Breast epithelium (tissue), 4 donors: Measurements from ENCODE around the gene ANLN. TPM values are rescaled to one million over a fixed set of nuclear protein-coding genes. Genes with fewer than 3 reads are reported as not detected.

Source experiments
- DNase-seq, 2 donors: peaks; one replicate each; pipeline ENCODE4 v3.0.0-alpha.2; 2019; ENCODE audit warnings: low spot score in 2 of 2
- H3K27ac ChIP-seq, 2 donors: fragments of 200-600 bp; sonication (generic) in 1 of 2; one replicate each; pipeline ENCODE4 v1.5.1; 2016 to 2019; ENCODE audit warnings: mild to moderate bottlenecking in 1 of 2
- H3K27me3 ChIP-seq, 2 donors: fragments of 200-600 bp; sonication (generic) in 1 of 2; one replicate each; pipeline versions ENCODE4 v1.5.1 to v1.6.0; 2017 to 2019; ENCODE audit warnings: control low read depth in 1 of 2, mild to moderate bottlenecking in 1 of 2
- H3K36me3 ChIP-seq: fragments of 200-600 bp; one replicate; pipeline ENCODE4 v1.5.1; 2019
- H3K4me1 ChIP-seq, 2 donors: fragments of 200-600 bp; sonication (generic); one replicate each; pipeline ENCODE4 v1.5.1; 2016 to 2019; ENCODE audit warnings: control low read depth in 1 of 2
- H3K4me3 ChIP-seq, 3 donors: fragments of 200-600 bp; sonication (generic); 1 replicate in 2 of 3; 2 replicates in 1 of 3; pipeline ENCODE4 v1.5.1; 2016 to 2019; ENCODE audit warnings: mild to moderate bottlenecking in 3 of 3, moderate library complexity in 2 of 3
- H3K9me3 ChIP-seq, 2 donors: fragments of 200-600 bp; sonication (generic) in 1 of 2; one replicate each; pipeline ENCODE4 v1.5.1; 2016 to 2019; ENCODE audit warnings: control low read depth in 1 of 2
- CTCF ChIP-seq, 3 donors: fragments of 450-650 bp; IDR thresholded peaks; one replicate each; pipeline ENCODE4 v1.5.1; 2016 to 2017; ENCODE audit warnings: antibody characterized with exemption in 3 of 3, mild to moderate bottlenecking in 3 of 3, moderate library complexity in 3 of 3
- POLR2A ChIP-seq: fragments of 450-650 bp; IDR thresholded peaks from one replicate; pipeline ENCODE4 v1.6.1; 2016; ENCODE audit warnings: antibody characterized with exemption, mild to moderate bottlenecking, moderate library complexity
- POLR2AphosphoS5 ChIP-seq, 3 donors: sonication (generic); formaldehyde crosslinking; IDR thresholded peaks; one replicate each; pipeline ENCODE4 v1.6.1; 2017; ENCODE audit warnings: antibody characterized with exemption in 3 of 3
- intact Hi-C: fragments of 100-400 bp; cut with DNase I; formaldehyde crosslinking; loops from one replicate; pipeline ENCODE4 v1.15.1; 2023; ENCODE audit warnings: low total_unique reads
- total RNA-seq, 3 donors: library from RNA; depleted of rRNA; stranded (reverse); fragments of >200 nt; gene quantifications; one replicate each; pipeline ENCODE4 v1.1.0, GENCODE V29; 2016

ANLN gene
- total RNA-seq, 3 donors from 2014 or later, result 2.3 to 5.4 (median 5.0) TPM

- peak; percentile 63 to 79 for DNase-seq
- H3K27me3 ChIP-seq, result no peaks in the 10 kb centered on the region
- TF ChIP-seq POLR2AphosphoS5 (IDR thresholded peaks at IDR 0.05) (no peak), POLR2A (no peak), CTCF (IDR thresholded peaks at IDR 0.05) (no peak)
- H3K9me3 ChIP-seq, result no peaks in the 10 kb centered on the region
- H3K36me3 ChIP-seq, result no peaks in the 10 kb centered on the region
- intact Hi-C loops, result no loop called here
- peak overlapping the region; percentile 76 to 89 for H3K27ac ChIP-seq
- no peaks in the 10 kb centered on the region for H3K4me1 ChIP-seq
- peak overlapping the region; percentile 48 to 75 (median 66) for H3K4me3 ChIP-seq
Measured at GRCh38 chr7:36390199-36391090, 783 bp downstream of the ANLN start.

- no peak for DNase-seq
- Histone ChIP-seq H3K9me3 (no peaks in the 10 kb centered on the region), H3K27me3 (no peaks in the 10 kb centered on the region), H3K4me1 (no peaks in the 10 kb centered on the region), H3K36me3 (no peaks in the 10 kb centered on the region), H3K27ac (no peak overlapping the region), H3K4me3 (no peak overlapping the region)
- intact Hi-C loops, result no loop called here
- TF ChIP-seq POLR2A (no peak), POLR2AphosphoS5 (IDR thresholded peaks at IDR 0.05) (no peak), CTCF (IDR thresholded peaks at IDR 0.05) (no peak)
Measured at GRCh38 chr7:36391436-36392198, 2.0 kb downstream of the ANLN start.

- Histone ChIP-seq H3K4me3 (no peak overlapping the region), H3K36me3 (no peaks in the 10 kb centered on the region), H3K27me3 (no peaks in the 10 kb centered on the region), H3K4me1 (no peaks in the 10 kb centered on the region), H3K27ac (no peak overlapping the region), H3K9me3 (no peaks in the 10 kb centered on the region)
- TF ChIP-seq POLR2AphosphoS5 (IDR thresholded peaks at IDR 0.05), result no peak
- TF ChIP-seq POLR2A, result no peak
- TF ChIP-seq CTCF (IDR thresholded peaks at IDR 0.05), result no peak
- DNase-seq, result no peak
- intact Hi-C loops, result no loop called here
Measured at GRCh38 chr7:36393826-36394225, 4.2 kb downstream of the ANLN start.

- TF ChIP-seq POLR2A (no peak), POLR2AphosphoS5 (IDR thresholded peaks at IDR 0.05) (no peak), CTCF (IDR thresholded peaks at IDR 0.05) (no peak)
- Histone ChIP-seq H3K27me3 (no peaks in the 10 kb centered on the region), H3K27ac (no peak overlapping the region), H3K9me3 (no peaks in the 10 kb centered on the region), H3K4me1 (no peaks in the 10 kb centered on the region), H3K4me3 (no peak overlapping the region), H3K36me3 (no peaks in the 10 kb centered on the region)
- intact Hi-C loops, result loop anchor here (5.0 kb wide), 1 partner anchor 153 kb away; no protein-coding TSS in a partner anchor
- DNase-seq, result no peak
Measured at GRCh38 chr7:36395171-36395894, 5.7 kb downstream of the ANLN start.
